ACC112 (cell line): ENCODE data around the gene EPB41.

ENCODE experiments used
- H2AFZ ChIP-seq: fragments of 200-600 bp; sonication (generic); one replicate; pipeline ENCODE4 v1.6.0; 2017; ENCODE audit warnings: antibody characterized with exemption, low read length; ENCODE audit not compliant: unreplicated experiment
- H3K27ac ChIP-seq: fragments of 200-600 bp; sonication (generic); 2 replicates; pipeline ENCODE4 v1.5.1; 2014; ENCODE audit warnings: low read depth, mild to moderate bottlenecking, antibody characterized with exemption, low read length, moderate library complexity
- H3K27me3 ChIP-seq: fragments of 200-600 bp; sonication (generic); 2 replicates; pipeline ENCODE4 v1.6.1; 2014; ENCODE audit warnings: mild to moderate bottlenecking, antibody characterized with exemption, low read length, moderate library complexity, mixed read lengths; ENCODE audit not compliant: insufficient read depth
- H3K36me3 ChIP-seq: fragments of 200-600 bp; sonication (generic); 2 replicates; pipeline ENCODE4 v1.6.1; 2016; ENCODE audit warnings: mild to moderate bottlenecking, antibody characterized with exemption, low read length, moderate library complexity, mixed read lengths; ENCODE audit not compliant: insufficient read depth
- H3K4me1 ChIP-seq: fragments of 200-600 bp; sonication (generic); one replicate; pipeline ENCODE4 v1.6.1; 2016; ENCODE audit warnings: low read length, mixed read lengths; ENCODE audit not compliant: insufficient read depth, unreplicated experiment, control insufficient read depth
- H3K4me3 ChIP-seq: fragments of 200-600 bp; sonication (generic); 2 replicates; pipeline ENCODE4 v1.5.1; 2014; ENCODE audit warnings: mild to moderate bottlenecking, low read depth, low read length
- H3K79me2 ChIP-seq: fragments of 200-600 bp; sonication (generic); one replicate; pipeline ENCODE4 v1.6.0; 2016; ENCODE audit warnings: low read length; ENCODE audit not compliant: control insufficient read depth, unreplicated experiment, insufficient read depth

The EPB41 gene

DNA sequence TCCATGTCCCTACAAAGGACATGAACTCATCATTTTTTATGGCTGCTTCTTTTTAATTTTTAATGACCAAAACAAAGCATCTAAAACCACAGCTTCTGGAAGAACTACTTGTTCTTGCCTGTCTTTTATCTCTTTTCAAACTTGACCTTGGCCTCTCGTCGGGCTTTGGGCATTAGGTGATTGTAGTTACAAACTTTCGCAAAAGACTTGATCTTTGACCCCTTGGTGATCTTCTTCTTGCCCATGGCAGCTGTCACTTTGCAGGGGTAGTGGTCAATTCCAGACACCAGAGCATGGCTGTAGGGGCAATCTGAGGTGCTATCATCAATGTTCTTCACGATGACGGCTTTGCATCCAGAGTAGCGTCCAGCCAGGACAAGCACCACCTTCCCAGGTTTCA lies 67.8 kb downstream of the EPB41 start:
- no peaks in the 10 kb centered on the region for H3K79me2 ChIP-seq

DNA sequence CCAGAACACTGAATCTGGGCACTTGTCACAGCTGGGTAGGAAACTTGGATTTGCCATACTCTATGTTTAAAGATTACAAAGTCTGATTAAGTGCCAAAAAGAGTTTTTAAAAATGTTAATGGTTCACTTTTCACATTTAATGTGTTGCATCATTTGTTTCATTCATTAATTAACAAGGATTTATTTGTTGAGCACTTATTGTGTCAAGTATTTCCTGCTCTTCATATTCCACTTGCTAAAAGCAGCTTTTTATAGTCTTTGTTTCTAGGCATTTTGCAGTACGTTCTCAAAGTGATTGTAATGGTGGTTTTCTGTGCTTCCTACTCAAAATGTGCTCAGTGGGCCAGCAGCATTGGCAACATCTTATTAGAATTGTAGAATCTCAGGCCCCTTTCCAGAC lies 68.7 kb downstream of the EPB41 start:
- Histone ChIP-seq H2AFZ (no peak overlapping the region), H3K79me2 (no peaks in the 10 kb centered on the region), H3K4me1 (peaks cover 5% of the 10 kb centered on the region), H3K27me3 (no peaks in the 10 kb centered on the region), H3K27ac (no peak overlapping the region), H3K36me3 (no peaks in the 10 kb centered on the region), H3K4me3 (no peak overlapping the region)

More for the DNA sequence above, 67.8 kb downstream of the EPB41 start:
- no peak overlapping the region for H3K27ac ChIP-seq
- no peak overlapping the region for H3K4me3 ChIP-seq
- peaks cover 5% of the 10 kb centered on the region for H3K4me1 ChIP-seq
- no peaks in the 10 kb centered on the region for H3K27me3 ChIP-seq
- H3K36me3 ChIP-seq: no peaks in the 10 kb centered on the region
- H2AFZ ChIP-seq: no peak overlapping the region

DNA sequence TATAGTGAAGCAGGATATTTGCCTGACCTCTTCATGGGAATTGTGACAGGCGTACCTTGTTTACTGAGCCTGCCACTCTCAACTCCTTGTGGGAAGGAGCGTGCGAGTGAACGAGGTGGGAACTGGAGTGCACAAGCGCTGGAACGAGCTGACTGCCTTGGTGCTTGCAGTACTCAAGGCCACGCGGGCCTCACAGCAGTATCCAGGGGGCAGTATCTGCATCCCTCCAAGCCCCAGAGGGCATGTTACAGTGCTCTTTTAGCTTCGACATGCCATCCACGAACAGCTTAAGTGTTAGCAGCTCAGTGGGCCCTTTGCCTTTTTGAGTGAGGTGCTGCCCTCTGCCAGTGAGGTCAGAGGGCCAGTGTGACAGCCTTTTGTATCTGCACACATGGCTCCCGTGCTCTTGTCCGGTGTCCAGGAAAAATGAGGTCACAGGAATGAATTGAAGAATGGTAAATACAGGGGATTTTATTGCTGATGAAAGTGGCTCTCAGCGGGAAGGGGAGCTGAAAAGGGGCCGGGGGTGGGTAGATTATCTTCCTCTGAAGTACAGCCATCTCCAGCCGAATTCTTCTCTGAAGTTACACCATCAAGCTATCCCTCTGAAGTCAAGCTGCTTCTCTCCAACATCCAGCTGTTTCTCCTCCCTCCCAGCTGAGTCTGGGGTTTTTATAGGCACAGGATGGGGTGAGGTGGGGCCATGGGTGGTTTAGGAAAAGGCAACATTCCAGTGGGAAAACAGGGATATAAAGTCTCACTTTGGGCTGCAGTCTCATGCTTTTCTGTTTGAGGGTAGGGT lies 69.3 kb downstream of the EPB41 start:
- H3K4me1 ChIP-seq: peaks cover 5% of the 10 kb centered on the region
- no peaks in the 10 kb centered on the region for H3K79me2 ChIP-seq
- H2AFZ ChIP-seq: no peak overlapping the region
- no peak overlapping the region for H3K4me3 ChIP-seq
- no peak overlapping the region for H3K27ac ChIP-seq
- H3K36me3 ChIP-seq: no peaks in the 10 kb centered on the region
- no peaks in the 10 kb centered on the region for H3K27me3 ChIP-seq

DNA sequence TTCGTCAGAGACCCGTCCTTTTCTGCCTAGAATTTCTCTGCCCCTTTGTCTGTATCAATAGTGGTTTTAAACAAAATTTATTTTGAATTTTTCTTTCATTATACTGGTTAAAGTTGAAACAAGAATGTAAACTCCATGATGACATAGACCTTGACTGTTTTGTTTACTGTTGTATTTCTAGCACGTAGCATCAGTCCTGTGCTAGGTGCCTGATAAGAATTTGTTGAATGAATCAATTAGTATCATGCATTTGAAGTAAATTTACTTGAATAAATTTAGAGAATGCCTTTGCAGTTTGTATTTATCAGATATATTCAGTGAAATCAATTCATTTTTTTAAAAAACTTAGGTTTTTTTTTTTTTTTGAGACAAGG lies 69.9 kb downstream of the EPB41 start:
- no peaks in the 10 kb centered on the region for H3K36me3 ChIP-seq
- no peaks in the 10 kb centered on the region for H3K79me2 ChIP-seq
- no peaks in the 10 kb centered on the region for H3K27me3 ChIP-seq
- peaks cover 5% of the 10 kb centered on the region for H3K4me1 ChIP-seq
- no peak overlapping the region for H3K27ac ChIP-seq
- H3K4me3 ChIP-seq: no peak overlapping the region
- no peak overlapping the region for H2AFZ ChIP-seq

DNA sequence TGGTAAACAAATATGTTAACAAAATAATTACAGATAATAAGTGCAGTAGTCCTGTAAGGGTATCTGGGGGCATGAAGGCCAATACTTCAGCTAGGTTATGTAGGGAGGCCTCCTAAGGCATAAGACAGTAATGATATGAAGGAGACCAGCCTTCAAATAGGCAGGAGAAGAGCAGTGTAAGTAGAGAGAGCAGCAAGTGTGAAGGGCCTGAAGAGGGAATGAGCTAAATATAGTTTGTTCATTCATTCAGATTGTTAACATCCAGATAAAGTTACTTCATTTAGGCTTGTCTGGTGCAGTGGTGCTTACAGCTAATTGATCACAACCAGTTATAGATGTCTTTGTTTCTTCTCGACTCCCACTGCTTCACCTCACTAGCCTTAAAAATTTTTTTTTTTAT lies 71.1 kb downstream of the EPB41 start:
- Histone ChIP-seq H2AFZ (no peak overlapping the region), H3K4me3 (no peak overlapping the region), H3K79me2 (no peaks in the 10 kb centered on the region), H3K36me3 (no peaks in the 10 kb centered on the region), H3K27me3 (no peaks in the 10 kb centered on the region), H3K4me1 (peaks cover 5% of the 10 kb centered on the region), H3K27ac (no peak overlapping the region)

DNA sequence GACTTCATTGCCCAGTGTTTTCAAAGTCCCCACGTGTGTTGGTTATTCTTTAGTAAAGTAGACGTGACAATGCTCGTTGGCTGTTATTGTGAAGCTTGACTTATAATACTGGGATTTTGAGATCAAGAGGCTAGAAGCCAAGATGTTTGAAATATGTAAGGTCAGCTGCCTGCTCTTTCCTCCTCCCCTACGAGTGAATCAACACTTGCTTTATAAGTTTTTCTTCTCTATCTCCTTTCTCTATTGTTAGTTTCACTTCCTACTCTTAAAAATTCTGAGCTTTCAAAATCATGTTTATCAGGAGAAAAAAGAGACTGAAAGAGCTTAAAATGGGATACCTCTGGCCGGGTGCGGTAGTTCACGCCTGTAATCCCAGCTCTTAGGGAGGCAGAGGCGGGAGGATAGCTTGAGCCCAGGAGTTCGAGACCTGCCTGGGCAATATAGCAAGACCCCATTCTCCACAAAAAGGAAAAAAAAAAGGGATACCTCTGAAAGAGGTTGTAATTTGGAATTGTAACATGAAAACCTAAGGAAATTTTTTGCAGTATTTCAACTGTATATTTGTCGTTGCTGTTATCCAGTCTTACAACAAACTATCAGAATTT lies 72.0 kb downstream of the EPB41 start:
- Histone ChIP-seq H3K79me2 (no peaks in the 10 kb centered on the region), H3K27ac (no peak overlapping the region), H3K4me1 (peaks cover 5% of the 10 kb centered on the region)

DNA sequence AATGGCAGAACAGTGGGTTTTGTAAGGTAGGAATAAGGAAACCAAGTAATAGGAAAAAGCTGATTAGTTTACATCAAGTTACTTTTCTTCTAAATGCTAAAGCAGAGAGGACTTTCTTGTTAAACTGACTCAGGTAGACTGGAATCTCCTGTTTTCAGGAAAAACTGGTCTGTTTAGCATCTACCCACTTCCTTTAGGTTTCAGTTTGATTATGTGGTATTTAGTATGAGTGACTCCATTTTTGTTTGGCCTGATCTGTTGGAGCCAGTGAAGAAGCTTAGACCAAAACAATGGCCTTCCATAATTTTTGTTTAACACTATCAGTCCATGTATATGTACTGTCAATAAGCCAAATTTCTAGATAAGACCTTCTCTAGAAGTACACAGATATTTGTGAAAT lies 88.4 kb downstream of the EPB41 start:
- no peaks in the 10 kb centered on the region for H3K36me3 ChIP-seq
- no peak overlapping the region for H3K4me3 ChIP-seq
- no peaks in the 10 kb centered on the region for H3K4me1 ChIP-seq
- no peaks in the 10 kb centered on the region for H3K27me3 ChIP-seq
- no peaks in the 10 kb centered on the region for H3K79me2 ChIP-seq
- no peak overlapping the region for H3K27ac ChIP-seq
- no peak overlapping the region for H2AFZ ChIP-seq

More for the DNA sequence above, 72.0 kb downstream of the EPB41 start:
- H3K27me3 ChIP-seq: no peaks in the 10 kb centered on the region
- no peaks in the 10 kb centered on the region for H3K36me3 ChIP-seq
- peak overlapping the region; percentile 46 for H2AFZ ChIP-seq
- H3K4me3 ChIP-seq: peak overlapping the region; percentile 46

DNA sequence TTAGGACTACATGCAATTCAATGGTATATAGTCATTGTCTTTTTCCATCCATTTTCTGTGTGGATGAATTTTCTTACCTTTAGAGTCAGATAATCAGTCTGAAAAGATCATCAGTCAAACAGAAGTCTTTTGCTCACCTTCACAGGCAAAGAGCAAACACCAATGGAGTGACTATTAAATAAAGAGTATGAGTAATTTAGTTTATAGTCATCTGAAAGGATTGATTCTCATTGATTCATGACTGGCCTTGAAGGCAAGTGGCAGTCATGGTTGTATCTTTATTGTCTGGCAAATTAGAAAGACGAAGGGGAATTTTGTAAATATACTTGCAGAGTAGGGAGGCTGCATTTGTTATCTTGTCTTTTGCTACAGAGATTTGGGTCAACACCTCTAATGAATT lies 89.9 kb downstream of the EPB41 start:
- H3K36me3 ChIP-seq: no peaks in the 10 kb centered on the region
- no peaks in the 10 kb centered on the region for H3K4me1 ChIP-seq
- H2AFZ ChIP-seq: no peak overlapping the region
- H3K4me3 ChIP-seq: no peak overlapping the region
- H3K79me2 ChIP-seq: no peaks in the 10 kb centered on the region
- H3K27ac ChIP-seq: no peak overlapping the region
- no peaks in the 10 kb centered on the region for H3K27me3 ChIP-seq

DNA sequence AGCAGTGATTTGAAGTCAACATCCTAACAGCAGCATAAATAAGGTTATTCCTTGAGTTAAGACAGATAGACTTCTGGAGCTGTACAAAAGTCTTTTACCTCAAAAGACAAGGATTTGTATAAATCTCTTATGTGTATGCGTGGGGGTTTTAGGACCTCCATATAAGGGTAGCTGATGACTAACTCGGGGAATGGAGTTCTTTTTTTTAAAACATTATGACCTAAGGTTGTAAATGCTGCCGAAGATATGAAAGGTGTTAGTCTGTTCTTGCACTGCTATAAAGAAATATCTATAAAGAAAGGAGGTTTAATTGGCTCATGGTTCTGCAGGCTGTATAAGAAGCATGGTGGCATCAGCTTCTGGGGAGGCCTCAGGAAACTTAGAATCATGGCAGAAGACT lies 90.4 kb downstream of the EPB41 start:
- H3K27ac ChIP-seq: no peak overlapping the region
- no peak overlapping the region for H2AFZ ChIP-seq
- no peak overlapping the region for H3K4me3 ChIP-seq
- H3K36me3 ChIP-seq: no peaks in the 10 kb centered on the region
- H3K27me3 ChIP-seq: no peaks in the 10 kb centered on the region
- H3K4me1 ChIP-seq: no peaks in the 10 kb centered on the region
- H3K79me2 ChIP-seq: no peaks in the 10 kb centered on the region

DNA sequence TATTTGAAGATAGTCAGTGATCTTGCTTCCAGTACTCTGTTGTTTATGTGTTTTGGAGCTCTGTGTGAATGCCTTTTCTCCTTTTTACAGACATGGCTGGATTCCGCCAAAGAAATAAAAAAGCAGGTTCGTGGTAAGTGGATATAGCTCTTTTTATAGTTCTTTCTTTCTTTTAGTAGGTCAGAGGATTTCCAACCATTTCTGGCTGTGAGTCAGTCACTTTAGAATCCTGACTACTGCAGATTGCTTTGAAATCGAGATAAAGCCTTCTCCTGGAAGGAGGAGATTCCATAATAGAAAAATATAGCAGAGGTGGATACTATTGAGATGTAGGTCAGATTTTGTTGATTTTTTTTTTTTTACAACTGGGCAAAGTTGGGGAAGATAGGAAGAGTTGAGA lies 97.4 kb downstream of the EPB41 start:
- Histone ChIP-seq H2AFZ (no peak overlapping the region), H3K27me3 (no peaks in the 10 kb centered on the region), H3K4me1 (no peaks in the 10 kb centered on the region), H3K27ac (no peak overlapping the region), H3K79me2 (no peaks in the 10 kb centered on the region), H3K4me3 (no peak overlapping the region), H3K36me3 (no peaks in the 10 kb centered on the region)

DNA sequence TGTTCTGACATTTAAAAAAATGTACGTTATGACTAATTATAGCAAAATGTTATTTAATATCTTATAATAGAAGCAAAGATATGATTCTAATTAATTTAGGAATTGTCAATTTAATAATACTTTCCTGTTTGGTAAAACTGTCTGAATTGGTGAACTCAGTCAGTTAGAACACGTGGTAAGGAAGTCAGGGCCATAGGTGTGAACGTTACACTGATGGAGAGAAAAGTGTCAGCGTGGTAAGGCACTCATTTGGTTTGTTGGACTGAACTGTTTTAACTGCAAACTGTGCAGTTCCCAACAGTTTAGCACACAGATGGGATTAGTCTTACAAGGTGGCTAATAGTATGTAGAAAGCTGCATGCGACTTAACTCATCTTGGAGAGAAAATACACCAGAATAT lies 102.9 kb downstream of the EPB41 start:
- no peak overlapping the region for H3K27ac ChIP-seq
- no peaks in the 10 kb centered on the region for H3K79me2 ChIP-seq
- no peak overlapping the region for H3K4me3 ChIP-seq
- H3K27me3 ChIP-seq: no peaks in the 10 kb centered on the region
- H2AFZ ChIP-seq: no peak overlapping the region
- no peaks in the 10 kb centered on the region for H3K36me3 ChIP-seq
- H3K4me1 ChIP-seq: no peaks in the 10 kb centered on the region
